ENCODE measurements around the gene PRKAA1. TPM values are rescaled to one million over a fixed set of nuclear protein-coding genes. Genes with fewer than 3 reads are reported as not detected.

Gene PRKAA1
- total and polyA plus RNA-seq, 2 of the 13 experiments (the other 11 are each of a cell fraction or from before 2014, with no cell fraction given): 36.6 to 58.0 TPM

DNA sequence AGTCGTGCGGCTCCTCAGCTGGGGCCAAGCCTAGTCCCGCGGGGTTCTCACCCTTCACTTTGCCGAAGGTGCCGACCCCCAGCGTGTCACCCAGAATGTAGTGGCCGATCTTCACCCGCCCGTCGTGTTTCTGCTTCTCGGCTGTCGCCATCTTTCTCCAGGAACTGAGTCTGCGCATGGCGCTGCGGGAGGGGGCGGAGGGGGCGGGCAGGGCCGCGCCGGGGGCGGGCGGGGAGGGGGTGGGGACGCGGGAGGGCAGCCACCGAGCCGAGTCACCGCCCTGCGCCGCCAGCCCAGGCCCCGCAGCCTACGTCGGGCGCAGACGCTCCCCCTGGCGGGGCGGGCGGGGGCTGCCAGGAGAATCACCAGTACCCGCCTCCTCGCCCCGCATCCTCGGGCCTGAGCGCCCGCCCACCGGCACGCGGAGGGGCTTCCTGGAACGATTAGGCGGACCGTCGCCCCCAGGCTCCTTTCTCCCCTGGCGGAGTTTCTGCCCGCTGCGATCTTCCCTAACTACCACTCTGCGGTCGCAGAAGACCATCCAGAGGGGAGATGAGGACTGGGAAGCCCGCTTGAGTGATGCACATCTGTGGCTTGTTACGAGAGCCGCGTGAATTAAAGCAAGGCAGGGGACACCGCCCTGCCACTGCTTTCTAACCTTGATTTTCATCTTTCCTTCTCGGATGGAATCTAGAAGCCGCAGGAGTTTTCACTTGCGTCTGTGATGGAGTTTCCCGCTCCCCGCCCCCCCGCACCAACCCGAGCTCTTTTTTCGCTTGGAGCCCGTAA lies at the start of gene PRKAA1 (continued):
- TF ChIP-seq ZNF737 (CRISPR knock-in tag; IDR thresholded peaks at IDR 0.05; ENCODE audit: borderline replicate concordance) (no peak), ZNF34 (CRISPR knock-in tag; IDR thresholded peaks at IDR 0.05; ENCODE audit: borderline replicate concordance) (no peak), GATAD1 (CRISPR knock-in tag; IDR thresholded peaks at IDR 0.05) (peak; percentile 50), ZNF549 (CRISPR knock-in tag; IDR thresholded peaks at IDR 0.05) (no peak), PREB (CRISPR knock-in tag; IDR thresholded peaks at IDR 0.05) (no peak), ADNP (CRISPR knock-in tag; IDR thresholded peaks at IDR 0.05) (no peak; the same call in 1 of the 2 replicates), HNRNPH1 (optimal IDR thresholded peaks at IDR 0.05; ENCODE audit: low read depth, low read length) (no peak), ZFAT (CRISPR knock-in tag; conservative IDR thresholded peaks at IDR 0.05) (no peak), ZNF713 (CRISPR knock-in tag; IDR thresholded peaks at IDR 0.05) (no peak), TAF1 (CRISPR knock-in tag; IDR thresholded peaks at IDR 0.05) (peak; percentile 85), ZFP36L2 (CRISPR knock-in tag; IDR thresholded peaks at IDR 0.05) (no peak), MEIS1 (CRISPR knock-in tag; IDR thresholded peaks at IDR 0.05; ENCODE audit: borderline replicate concordance) (peak; percentile 33; the same call in 1 of the 2 replicates), TGIF2 (CRISPR knock-in tag; IDR thresholded peaks at IDR 0.05) (no peak), MYNN (CRISPR knock-in tag; IDR thresholded peaks at IDR 0.05; ENCODE audit: low read depth) (no peak), NCOA1 (CRISPR knock-in tag; IDR thresholded peaks at IDR 0.05) (no peak), SNAPC2 (CRISPR knock-in tag; IDR thresholded peaks at IDR 0.05) (0 out of 2 replicates have a peak, but pooled peaks have one; percentile 35), ZNF816 (CRISPR knock-in tag; IDR thresholded peaks at IDR 0.05; ENCODE audit: borderline replicate concordance) (no peak; the same call in 1 of the 2 replicates), ZEB1 (IDR thresholded peaks at IDR 0.05; ENCODE audit: insufficient replicate concordance, low read depth) (no peak), FOXJ3 (CRISPR knock-in tag; IDR thresholded peaks at IDR 0.05; ENCODE audit: borderline replicate concordance) (peak; percentile 36; the same call in 1 of the 2 replicates)
- TF ChIP-seq, protein P1, sequence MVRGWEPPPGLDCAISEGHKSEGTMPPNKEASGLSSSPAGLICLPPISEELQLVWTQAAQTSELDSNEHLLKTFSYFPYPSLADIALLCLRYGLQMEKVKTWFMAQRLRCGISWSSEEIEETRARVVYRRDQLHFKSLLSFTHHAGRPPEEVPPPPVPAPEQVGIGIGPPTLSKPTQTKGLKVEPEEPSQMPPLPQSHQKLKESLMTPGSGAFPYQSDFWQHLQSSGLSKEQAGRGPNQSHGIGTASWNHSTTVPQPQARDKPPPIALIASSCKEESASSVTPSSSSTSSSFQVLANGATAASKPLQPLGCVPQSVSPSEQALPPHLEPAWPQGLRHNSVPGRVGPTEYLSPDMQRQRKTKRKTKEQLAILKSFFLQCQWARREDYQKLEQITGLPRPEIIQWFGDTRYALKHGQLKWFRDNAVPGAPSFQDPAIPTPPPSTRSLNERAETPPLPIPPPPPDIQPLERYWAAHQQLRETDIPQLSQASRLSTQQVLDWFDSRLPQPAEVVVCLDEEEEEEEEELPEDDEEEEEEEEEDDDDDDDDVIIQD (CRISPR knock-in tag; IDR thresholded peaks at IDR 0.05; ENCODE audit: low read depth): no peak
- TF ChIP-seq, protein P2, sequence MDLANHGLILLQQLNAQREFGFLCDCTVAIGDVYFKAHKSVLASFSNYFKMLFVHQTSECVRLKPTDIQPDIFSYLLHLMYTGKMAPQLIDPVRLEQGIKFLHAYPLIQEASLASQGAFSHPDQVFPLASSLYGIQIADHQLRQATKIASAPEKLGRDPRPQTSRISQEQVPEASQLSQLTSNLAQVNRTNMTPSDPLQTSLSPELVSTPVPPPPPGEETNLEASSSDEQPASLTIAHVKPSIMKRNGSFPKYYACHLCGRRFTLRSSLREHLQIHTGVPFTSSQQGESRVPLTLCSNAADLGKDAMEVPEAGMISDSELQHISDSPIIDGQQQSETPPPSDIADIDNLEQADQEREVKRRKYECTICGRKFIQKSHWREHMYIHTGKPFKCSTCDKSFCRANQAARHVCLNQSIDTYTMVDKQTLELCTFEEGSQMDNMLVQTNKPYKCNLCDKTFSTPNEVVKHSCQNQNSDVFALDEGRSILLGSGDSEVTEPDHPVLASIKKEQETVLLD (CRISPR knock-in tag; IDR thresholded peaks at IDR 0.05; ENCODE audit: low read depth): no peak
- TF ChIP-seq, protein P3, sequence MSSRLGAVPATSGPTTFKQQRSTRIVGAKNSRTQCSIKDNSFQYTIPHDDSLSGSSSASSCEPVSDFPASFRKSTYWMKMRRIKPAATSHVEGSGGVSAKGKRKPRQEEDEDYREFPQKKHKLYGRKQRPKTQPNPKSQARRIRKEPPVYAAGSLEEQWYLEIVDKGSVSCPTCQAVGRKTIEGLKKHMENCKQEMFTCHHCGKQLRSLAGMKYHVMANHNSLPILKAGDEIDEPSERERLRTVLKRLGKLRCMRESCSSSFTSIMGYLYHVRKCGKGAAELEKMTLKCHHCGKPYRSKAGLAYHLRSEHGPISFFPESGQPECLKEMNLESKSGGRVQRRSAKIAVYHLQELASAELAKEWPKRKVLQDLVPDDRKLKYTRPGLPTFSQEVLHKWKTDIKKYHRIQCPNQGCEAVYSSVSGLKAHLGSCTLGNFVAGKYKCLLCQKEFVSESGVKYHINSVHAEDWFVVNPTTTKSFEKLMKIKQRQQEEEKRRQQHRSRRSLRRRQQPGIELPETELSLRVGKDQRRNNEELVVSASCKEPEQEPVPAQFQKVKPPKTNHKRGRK (CRISPR knock-in tag; IDR thresholded peaks at IDR 0.05): no peak
- TF ChIP-seq, protein P4, sequence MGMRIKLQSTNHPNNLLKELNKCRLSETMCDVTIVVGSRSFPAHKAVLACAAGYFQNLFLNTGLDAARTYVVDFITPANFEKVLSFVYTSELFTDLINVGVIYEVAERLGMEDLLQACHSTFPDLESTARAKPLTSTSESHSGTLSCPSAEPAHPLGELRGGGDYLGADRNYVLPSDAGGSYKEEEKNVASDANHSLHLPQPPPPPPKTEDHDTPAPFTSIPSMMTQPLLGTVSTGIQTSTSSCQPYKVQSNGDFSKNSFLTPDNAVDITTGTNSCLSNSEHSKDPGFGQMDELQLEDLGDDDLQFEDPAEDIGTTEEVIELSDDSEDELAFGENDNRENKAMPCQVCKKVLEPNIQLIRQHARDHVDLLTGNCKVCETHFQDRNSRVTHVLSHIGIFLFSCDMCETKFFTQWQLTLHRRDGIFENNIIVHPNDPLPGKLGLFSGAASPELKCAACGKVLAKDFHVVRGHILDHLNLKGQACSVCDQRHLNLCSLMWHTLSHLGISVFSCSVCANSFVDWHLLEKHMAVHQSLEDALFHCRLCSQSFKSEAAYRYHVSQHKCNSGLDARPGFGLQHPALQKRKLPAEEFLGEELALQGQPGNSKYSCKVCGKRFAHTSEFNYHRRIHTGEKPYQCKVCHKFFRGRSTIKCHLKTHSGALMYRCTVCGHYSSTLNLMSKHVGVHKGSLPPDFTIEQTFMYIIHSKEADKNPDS (CRISPR knock-in tag; IDR thresholded peaks at IDR 0.05): no peak

All from HepG2 (cell line).